GM18951 (cell line): ENCODE data around the gene IKZF2.

Experiments used
- POLR2A ChIP-seq: IDR thresholded peaks from 4 replicates; pipeline ENCODE4 v1.6.1; 2011; ENCODE audit warnings: mild to moderate bottlenecking; ENCODE audit not compliant: insufficient read length, insufficient read depth; ENCODE audit errors: extremely low read depth
- in situ Hi-C: fragments of 300-500 bp; cut with MboI; formaldehyde crosslinking; loops from one replicate; pipeline ENCODE4 v1.12.0; 2022; ENCODE audit warnings: low sequenced_read_pairs, mixed read lengths, inconsistent platforms; ENCODE audit not compliant: unreplicated experiment

The IKZF2 gene

GRCh38 chr2:213164263-213164662 is 12.9 kb upstream of the IKZF2 start:
- no peak for TF ChIP-seq POLR2A
- in situ Hi-C loops = no loop called here

GRCh38 chr2:213162516-213163118 is 11.2 kb upstream of the IKZF2 start:
- in situ Hi-C loops = no loop called here
- TF ChIP-seq POLR2A = no peak

GRCh38 chr2:213161759-213162515 is 10.5 kb upstream of the IKZF2 start:
- TF ChIP-seq POLR2A = no peak
- in situ Hi-C loops = no loop called here

- in situ Hi-C loops = no loop called here
- TF ChIP-seq POLR2A = no peak
Observed at GRCh38 chr2:213159768-213160167, 8.4 kb upstream of the IKZF2 start.

- in situ Hi-C loops = no loop called here
- TF ChIP-seq POLR2A = no peak
Observed at GRCh38 chr2:213157242-213157641, 5.8 kb upstream of the IKZF2 start.

- in situ Hi-C loops = no loop called here
- TF ChIP-seq POLR2A = no peak
Observed at GRCh38 chr2:213156717-213157116, 5.3 kb upstream of the IKZF2 start.

GRCh38 chr2:213152888-213153287 is 1.5 kb upstream of the IKZF2 start:
- no peak for TF ChIP-seq POLR2A
- in situ Hi-C loops = no loop called here

- in situ Hi-C loops = no loop called here
- peak; percentile 46 for TF ChIP-seq POLR2A
Observed at GRCh38 chr2:213152065-213152794, 818 bp upstream of the IKZF2 start.

GRCh38 chr2:213150315-213151097 is 906 bp downstream of the IKZF2 start:
- TF ChIP-seq POLR2A = no peak
- in situ Hi-C loops = no loop called here

GRCh38 chr2:213149949-213150314 is 1.5 kb downstream of the IKZF2 start:
- in situ Hi-C loops = no loop called here
- TF ChIP-seq POLR2A = no peak

- in situ Hi-C loops = no loop called here
- TF ChIP-seq POLR2A = no peak
Observed at GRCh38 chr2:213149294-213149875, 2.0 kb downstream of the IKZF2 start.

GRCh38 chr2:213148572-213149261 is 2.7 kb downstream of the IKZF2 start:
- in situ Hi-C loops = no loop called here

More at GRCh38 chr2:213148572-213149261, 2.7 kb downstream of the IKZF2 start:
- TF ChIP-seq POLR2A = peak; percentile 12
